Common myeloid progenitor, CD34-positive (primary cell): ENCODE data around the gene TGFA.

Experiments used
- CTCF ChIA-PET: fragments of 350-600 bp; sonication (Branson Sonifier 250); formaldehyde crosslinking; loops from one replicate; lab custom pipeline; 2021; ENCODE audit warnings: antibody characterized with exemption; lab: Charles Lee
- POLR2A ChIA-PET: fragments of 350-600 bp; sonication (Branson Sonifier 250); formaldehyde crosslinking; loops from one replicate; lab custom pipeline; 2021; ENCODE audit warnings: antibody characterized with exemption; lab: Charles Lee
- DNase-seq, 3 donors: peaks; one replicate each; pipeline versions ENCODE4 v3.0.0 to v3.0.0-alpha.2; 2013
- H3K27ac ChIP-seq, 2 experiments: 1 replicate in 1 of 2; 2 replicates in 1 of 2; pipeline ENCODE4 v1.7.0; 2013; ENCODE audit warnings: inconsistent platforms in 2 of 2, low read length in 2 of 2, mild to moderate bottlenecking in 2 of 2, low read depth in 1 of 2, moderate library complexity in 1 of 2; ENCODE audit not compliant: severe bottlenecking in 2 of 2, insufficient read depth in 1 of 2, poor library complexity in 1 of 2
- H3K27me3 ChIP-seq, 5 experiments: replicated peaks in 2 of 5; 1 replicate in 3 of 5; 2 replicates in 2 of 5; pipeline versions ENCODE4 v1.6.1 to v1.7.0; 2013; ENCODE audit warnings: low read length in 4 of 5, mild to moderate bottlenecking in 2 of 5, moderate library complexity in 2 of 5, inconsistent platforms in 1 of 5; ENCODE audit not compliant: insufficient read depth in 5 of 5, control insufficient read depth in 4 of 5
- H3K36me3 ChIP-seq, 4 experiments: 1 replicate in 2 of 4; 2 replicates in 2 of 4; pipeline versions ENCODE4 v1.6.1 to v1.7.0; 2013; ENCODE audit warnings: low read length in 3 of 4, control low read depth in 1 of 4, mild to moderate bottlenecking in 1 of 4; ENCODE audit not compliant: control insufficient read depth in 4 of 4, insufficient read depth in 4 of 4
- H3K4me1 ChIP-seq, 4 experiments: 1 replicate in 3 of 4; 2 replicates in 1 of 4; pipeline versions ENCODE4 v1.6.1 to v1.7.1; 2013; ENCODE audit warnings: low read length in 3 of 4, mild to moderate bottlenecking in 3 of 4, control low read depth in 1 of 4, inconsistent platforms in 1 of 4, moderate library complexity in 1 of 4; ENCODE audit not compliant: control insufficient read depth in 4 of 4, insufficient read depth in 4 of 4; ENCODE audit errors: control extremely low read depth in 1 of 4
- H3K4me3 ChIP-seq, 7 experiments: 1 replicate in 4 of 7; 2 replicates in 3 of 7; pipeline versions ENCODE4 v1.5.1 to v1.7.0; 2013; ENCODE audit warnings: mild to moderate bottlenecking in 7 of 7, low read length in 6 of 7, moderate library complexity in 6 of 7, inconsistent platforms in 2 of 7, low read depth in 2 of 7, control low read depth in 1 of 7; ENCODE audit not compliant: insufficient read depth in 4 of 7, control insufficient read depth in 1 of 7; ENCODE audit errors: extremely low read depth in 1 of 7
- H3K9me3 ChIP-seq, 5 experiments: 1 replicate in 4 of 5; 2 replicates in 1 of 5; pipeline versions ENCODE4 v1.6.1 to v1.7.1; 2013; ENCODE audit warnings: low read length in 4 of 5, mild to moderate bottlenecking in 2 of 5, inconsistent platforms in 1 of 5, low read depth in 1 of 5, moderate library complexity in 1 of 5; ENCODE audit not compliant: control insufficient read depth in 4 of 5, insufficient read depth in 2 of 5; ENCODE audit errors: control extremely low read depth in 1 of 5
- WGBS: methylation state at CpG from one replicate; pipeline ENCODE4 v1.1.5; 2013; ENCODE audit not compliant: insufficient coverage; 5-methylcytosine and 5-hydroxymethylcytosine counted together

TGFA gene

GRCh38 chr2:70549064-70549710, 4.4 kb downstream of the TGFA start:
- WGBS, result 97% methylated on average over 12 of the region's 12 CpGs
- ChIA-PET POLR2A (no interaction called here), CTCF (interaction anchor here (0.8 kb wide), 2 partner anchors 8 to 48 kb away, joined by 3 read pairs; no protein-coding TSS in a partner anchor)
- Histone ChIP-seq H3K4me1 (peaks cover 0 to 20% (median 15%) of the 10 kb centered on the region in 4 experiments), H3K36me3 (no peaks in the 10 kb centered on the region), H3K27me3 (peaks cover 0 to 28% (median 22%) of the 10 kb centered on the region in 5 experiments), H3K27ac (no peak overlapping the region), H3K4me3 (no peak overlapping the region), H3K9me3 (no peaks in the 10 kb centered on the region)
- no peak for DNase-seq

DNA sequence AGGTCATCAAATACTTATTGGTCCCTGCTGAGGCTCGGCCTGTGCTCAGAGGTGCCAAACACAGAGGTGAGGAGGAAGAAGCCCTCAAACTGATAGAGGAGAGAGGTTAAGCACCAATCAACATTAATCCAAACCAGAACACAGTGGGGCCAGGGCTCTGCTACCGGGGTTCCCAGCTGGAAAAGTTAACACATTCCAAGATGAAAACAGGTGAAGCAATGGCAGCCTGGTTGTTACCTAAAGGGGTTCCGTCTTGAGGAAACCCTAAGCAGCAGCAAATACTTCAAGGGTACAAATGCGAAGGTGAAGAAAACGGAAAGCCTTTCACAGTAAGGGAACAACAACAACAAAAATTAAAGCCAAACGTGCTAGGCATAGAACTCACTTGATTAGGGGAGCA, 5.4 kb downstream of the TGFA start:
- Histone ChIP-seq H3K36me3 (no peaks in the 10 kb centered on the region), H3K4me1 (peaks cover 0 to 13% (median 10%) of the 10 kb centered on the region in 4 experiments), H3K9me3 (no peaks in the 10 kb centered on the region), H3K27me3 (peaks cover 0 to 26% (median 22%) of the 10 kb centered on the region in 5 experiments), H3K4me3 (no peak overlapping the region), H3K27ac (no peak overlapping the region)
- POLR2A ChIA-PET, result no interaction called here
- WGBS, result 98% methylated on average over 5 of the region's 6 CpGs
- CTCF ChIA-PET, result interaction anchor here (0.8 kb wide), 2 partner anchors 9 to 47 kb away, joined by 3 read pairs; no protein-coding TSS in a partner anchor
- no peak for DNase-seq

DNA sequence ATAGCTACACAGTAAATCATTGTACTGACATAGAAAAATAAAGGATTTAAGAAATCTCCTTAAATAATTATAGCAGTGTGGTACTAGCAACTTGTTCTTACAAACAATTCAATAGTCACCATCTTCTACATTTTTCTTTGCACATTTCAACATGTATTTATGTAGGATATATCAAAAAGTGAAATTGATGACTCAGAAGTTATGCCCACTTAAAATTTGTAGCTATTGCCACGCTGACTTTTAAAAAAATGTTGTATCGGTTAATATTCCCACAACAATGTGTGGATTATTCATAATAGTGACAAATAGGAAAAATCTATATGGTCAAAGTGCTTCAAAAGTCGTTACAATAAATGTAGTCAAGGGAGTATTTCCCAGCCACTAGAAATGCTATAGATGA, 6.7 kb downstream of the TGFA start:
- H3K4me3 ChIP-seq, result no peak overlapping the region
- POLR2A ChIA-PET, result no interaction called here
- H3K27me3 ChIP-seq, result peaks cover 0 to 12% (median 10%) of the 10 kb centered on the region in 5 experiments
- no peaks in the 10 kb centered on the region for H3K9me3 ChIP-seq
- H3K36me3 ChIP-seq, result no peaks in the 10 kb centered on the region
- CTCF ChIA-PET, result no interaction called here
- no peak overlapping the region for H3K27ac ChIP-seq
- WGBS, result 100% methylated on average over 1 of the region's 3 CpGs
- H3K4me1 ChIP-seq, result peaks cover 0 to 3% (median 0%) of the 10 kb centered on the region in 4 experiments
- no peak for DNase-seq

DNA sequence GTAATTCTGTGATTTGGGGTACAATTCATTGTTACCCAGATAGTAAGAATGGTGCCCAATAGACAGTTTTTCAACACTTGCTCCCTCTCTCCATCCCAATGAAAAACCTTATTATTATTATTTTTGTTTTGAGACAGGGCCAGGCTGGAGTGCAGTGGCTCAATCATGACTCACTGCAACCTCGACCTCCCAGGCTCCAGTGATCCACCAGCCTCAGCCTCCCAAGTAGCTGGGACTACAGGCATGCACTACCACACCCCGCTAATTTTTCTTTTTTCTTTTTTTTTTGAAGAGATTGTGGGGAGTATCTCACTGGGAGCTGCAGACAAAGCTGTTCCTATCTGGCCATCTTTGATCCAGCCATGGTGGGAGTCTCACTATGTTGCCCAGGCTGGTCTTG, 7.2 kb downstream of the TGFA start:
- POLR2A ChIA-PET, result no interaction called here
- CTCF ChIA-PET, result no interaction called here
- peaks cover 0 to 8% (median 6%) of the 10 kb centered on the region in 5 experiments for H3K27me3 ChIP-seq
- H3K36me3 ChIP-seq, result no peaks in the 10 kb centered on the region
- peaks cover 0 to 3% (median 0%) of the 10 kb centered on the region in 4 experiments for H3K4me1 ChIP-seq
- no peak for DNase-seq
- WGBS, result 83% methylated on average over 1 of the region's 2 CpGs
- H3K4me3 ChIP-seq, result no peak overlapping the region
- no peak overlapping the region for H3K27ac ChIP-seq
- no peaks in the 10 kb centered on the region for H3K9me3 ChIP-seq

- no peaks in the 10 kb centered on the region for H3K36me3 ChIP-seq
- DNase-seq, result no peak
- H3K4me1 ChIP-seq, result no peaks in the 10 kb centered on the region
- H3K27me3 ChIP-seq, result no peaks in the 10 kb centered on the region
- ChIA-PET CTCF (no interaction called here), POLR2A (no interaction called here)
- H3K27ac ChIP-seq, result no peak overlapping the region
- WGBS, result 90% methylated on average over 7 of the region's 8 CpGs
- peaks cover 0 to 9% (median 2%) of the 10 kb centered on the region in 5 experiments for H3K9me3 ChIP-seq
- H3K4me3 ChIP-seq, result no peak overlapping the region
Observed at GRCh38 chr2:70541481-70542020, 12.1 kb downstream of the TGFA start.

- ChIA-PET POLR2A (no interaction called here), CTCF (interaction anchor here (1.1 kb wide), 1 partner anchor 15 kb away, joined by 6 read pairs; no protein-coding TSS in a partner anchor)
- H3K27ac ChIP-seq, result no peak overlapping the region
- H3K27me3 ChIP-seq, result no peaks in the 10 kb centered on the region
- no peak for DNase-seq
- no peaks in the 10 kb centered on the region for H3K4me1 ChIP-seq
- 100% methylated on average over 1 of the region's 1 CpG for WGBS
- no peaks in the 10 kb centered on the region for H3K36me3 ChIP-seq
- no peak overlapping the region for H3K4me3 ChIP-seq
- H3K9me3 ChIP-seq, result peaks cover 0 to 14% (median 5%) of the 10 kb centered on the region in 5 experiments
Observed at GRCh38 chr2:70537840-70538239, 15.8 kb downstream of the TGFA start.

DNA sequence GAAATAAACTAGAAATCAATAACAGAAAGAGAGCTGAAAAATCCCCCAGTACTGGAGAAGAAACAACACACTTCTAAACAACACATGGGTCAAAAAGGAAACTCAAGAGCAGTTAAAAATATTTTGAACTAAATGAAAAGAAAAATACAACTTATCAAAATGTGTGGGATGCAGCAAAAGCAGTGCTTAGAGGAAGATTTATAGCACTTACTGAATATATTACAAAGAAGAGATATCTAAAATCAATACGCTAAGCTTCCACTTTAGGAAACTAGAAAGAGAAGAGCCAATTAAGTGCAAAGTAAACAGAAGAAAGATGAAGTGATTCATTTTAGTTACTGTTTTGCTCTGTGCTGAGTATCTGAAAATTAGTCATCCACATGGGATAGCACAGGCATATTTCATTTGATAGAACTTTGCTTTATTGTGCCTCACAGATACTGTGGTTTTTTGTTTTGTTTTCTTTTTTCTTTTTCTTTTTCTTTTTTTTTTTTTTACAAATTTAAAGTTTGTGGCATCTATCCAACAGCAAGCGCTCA, 17.0 kb downstream of the TGFA start:
- POLR2A ChIA-PET, result no interaction called here
- H3K9me3 ChIP-seq, result peaks cover 0 to 14% (median 5%) of the 10 kb centered on the region in 5 experiments
- no peaks in the 10 kb centered on the region for H3K27me3 ChIP-seq
- DNase-seq, result no peak
- H3K4me1 ChIP-seq, result no peaks in the 10 kb centered on the region
- H3K27ac ChIP-seq, result no peak overlapping the region
- CTCF ChIA-PET, result no interaction called here
- no CpG with 5 or more reads among the region's 2 CpGs for WGBS
- H3K36me3 ChIP-seq, result no peaks in the 10 kb centered on the region
- no peak overlapping the region for H3K4me3 ChIP-seq
